GM18861 (cell line): ENCODE data around the gene WDR87.
"Not testable (repeated sequence)": the region's sequence is repeated elsewhere in the genome, so short reads cannot be mapped to it uniquely, and the experiment has no call there.

Experiments
- ATAC-seq: cut with Tn5 transposase; IDR thresholded peaks from one replicate; pipeline ENCODE4 v1.9.1; 2021; ENCODE audit not compliant: unreplicated experiment

WDR87 gene

GRCh38 chr19:37931881-37932655 lies 25.7 kb upstream of the WDR87 start:
- ATAC-seq = peak; percentile 35

- no peak for ATAC-seq
Observed at GRCh38 chr19:37930416-37930815, 24.0 kb upstream of the WDR87 start.

- ATAC-seq = no peak
Observed at GRCh38 chr19:37929355-37929923, 23.0 kb upstream of the WDR87 start.

GRCh38 chr19:37928527-37929286 lies 22.3 kb upstream of the WDR87 start:
- peak; percentile 50 for ATAC-seq

GRCh38 chr19:37926711-37927110 lies 20.3 kb upstream of the WDR87 start:
- ATAC-seq = no peak

- no peak for ATAC-seq
Observed at GRCh38 chr19:37926255-37926654, 19.9 kb upstream of the WDR87 start.

- no peak for ATAC-seq
Observed at GRCh38 chr19:37925212-37925611, 18.8 kb upstream of the WDR87 start.

- not testable (repeated sequence) for ATAC-seq
Observed at GRCh38 chr19:37924573-37924972, 18.2 kb upstream of the WDR87 start.

GRCh38 chr19:37920591-37921450 lies 14.4 kb upstream of the WDR87 start:
- ATAC-seq = no peak

GRCh38 chr19:37914908-37915307 lies 8.5 kb upstream of the WDR87 start:
- ATAC-seq = peak; percentile 56

GRCh38 chr19:37909661-37910199 lies 3.3 kb upstream of the WDR87 start:
- no peak for ATAC-seq

GRCh38 chr19:37907735-37908455 lies 1.5 kb upstream of the WDR87 start:
- ATAC-seq = no peak

- ATAC-seq = peak; percentile 78
Observed at GRCh38 chr19:37906869-37907734, 708 bp upstream of the WDR87 start, which contains the start of gene SIPA1L3. Gene SIPA1L3, plus strand, starts transcription at chr19:37907208. Its CDS starts 174,358 bp downstream, at chr19:38081566.

GRCh38 chr19:37903096-37903495 lies 3.3 kb downstream of the WDR87 start:
- ATAC-seq = no peak

- no peak for ATAC-seq
Observed at GRCh38 chr19:37902668-37903067, 3.7 kb downstream of the WDR87 start.

GRCh38 chr19:37899966-37900365 lies 6.4 kb downstream of the WDR87 start:
- no peak for ATAC-seq

GRCh38 chr19:37899453-37899852 lies 6.9 kb downstream of the WDR87 start:
- ATAC-seq = no peak

- ATAC-seq = no peak
Observed at GRCh38 chr19:37896180-37896579, 10.2 kb downstream of the WDR87 start.
